Measurements from ENCODE around the gene TMOD3.

Gene TMOD3

GRCh38 chr15:51830276-51830806 is 888 bp downstream of the TMOD3 start:
- no peak for DNase-seq

GRCh38 chr15:51833772-51834171 is 4.3 kb downstream of the TMOD3 start:
- no peak for DNase-seq

GRCh38 chr15:51837792-51838251 is 8.4 kb downstream of the TMOD3 start:
- no peak for DNase-seq

- DNase-seq: no peak
These were observed 8.8 kb downstream of the TMOD3 start for GRCh38 chr15:51838270-51838669.

GRCh38 chr15:51840692-51841091 is 11.2 kb downstream of the TMOD3 start:
- no peak for DNase-seq

GRCh38 chr15:51841406-51842040 is 12.1 kb downstream of the TMOD3 start:
- no peak for DNase-seq

GRCh38 chr15:51842265-51842664 is 12.8 kb downstream of the TMOD3 start:
- DNase-seq: no peak

GRCh38 chr15:51842852-51843737 is 13.6 kb downstream of the TMOD3 start:
- DNase-seq: no peak

- no peak for DNase-seq
These were observed 15.4 kb downstream of the TMOD3 start for GRCh38 chr15:51844747-51845426.

GRCh38 chr15:51846066-51846462 is 16.6 kb downstream of the TMOD3 start:
- no peak for DNase-seq

- DNase-seq: no peak
These were observed 17.2 kb downstream of the TMOD3 start for GRCh38 chr15:51846463-51847230.

- no peak for DNase-seq
These were observed 19.4 kb downstream of the TMOD3 start for GRCh38 chr15:51848811-51849210.

- no peak for DNase-seq
These were observed 20.4 kb downstream of the TMOD3 start for GRCh38 chr15:51849860-51850259.

- no peak for DNase-seq
These were observed 24.5 kb downstream of the TMOD3 start for GRCh38 chr15:51853998-51854397.

GRCh38 chr15:51855612-51856011 is 26.2 kb downstream of the TMOD3 start:
- no peak for DNase-seq

GRCh38 chr15:51856714-51857380 is 27.4 kb downstream of the TMOD3 start:
- no peak for DNase-seq

- DNase-seq: no peak
These were observed 32.3 kb downstream of the TMOD3 start for GRCh38 chr15:51861557-51862359.

GRCh38 chr15:51863131-51863530 is 33.7 kb downstream of the TMOD3 start:
- DNase-seq: no peak

GRCh38 chr15:51864408-51865056 is 35.1 kb downstream of the TMOD3 start:
- DNase-seq: no peak

GRCh38 chr15:51865317-51865716 is 35.9 kb downstream of the TMOD3 start:
- DNase-seq: no peak

- no peak for DNase-seq
These were observed 36.7 kb downstream of the TMOD3 start for GRCh38 chr15:51866161-51866560.

Measured in NCI-H2029 (cell line).